ENCODE results near the gene SBSN.

DNA sequence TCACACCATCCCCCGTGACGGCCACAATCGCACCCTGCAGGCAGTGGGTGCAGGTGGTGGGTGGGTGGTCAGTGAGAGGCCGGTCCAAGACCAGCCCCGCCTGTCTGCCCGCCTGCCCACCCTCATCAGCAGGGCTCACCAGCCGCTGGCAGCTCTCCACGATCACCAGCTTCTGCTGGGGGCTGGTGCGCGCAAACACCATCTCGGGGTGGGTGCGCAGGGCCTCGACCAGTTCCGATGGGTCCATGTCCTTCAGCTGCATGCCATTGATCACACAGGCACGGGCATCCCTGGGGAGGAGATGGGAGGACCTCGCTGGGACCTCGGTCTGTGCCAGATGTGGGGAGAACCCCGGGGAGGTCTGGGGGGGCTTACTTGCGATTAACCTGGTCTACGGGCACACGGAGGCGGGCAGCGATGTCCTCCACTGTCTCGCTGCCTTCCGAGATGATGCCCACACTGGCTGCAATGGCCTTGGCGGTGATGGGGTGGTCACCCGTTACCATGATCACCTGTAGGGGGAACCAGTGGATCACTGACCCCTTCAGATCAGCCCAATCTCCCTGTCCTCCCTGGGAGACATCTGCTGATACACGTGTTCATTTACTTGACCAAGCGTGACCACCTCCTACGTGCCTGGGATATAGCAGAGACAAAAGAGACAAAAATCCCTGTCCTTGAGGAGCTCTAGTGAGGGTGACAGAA is 27.3 kb upstream of the SBSN start:
- no peak for TF ChIP-seq POLR2A (IDR thresholded peaks at IDR 0.05; ENCODE audit: low read length)
- TF ChIP-seq GATA1 (IDR thresholded peaks at IDR 0.05; ENCODE audit: low read depth, low read length), result no peak

Data from erythroblast (primary cell).